Progenitor cell of endocrine pancreas (in vitro differentiated cells): ENCODE data around the gene KDELR1. TPM values are rescaled to one million over a fixed set of nuclear protein-coding genes. Genes with fewer than 3 reads are reported as not detected.
A peak's percentile ranks its signal among the peaks of the same experiment; 100 is the strongest.

Source experiments
- DNase-seq: peaks from one replicate; pipeline ENCODE4 v3.0.0; 2021; ENCODE audit warnings: low spot score; ENCODE audit not compliant: unreplicated experiment
- H3K27ac Mint-ChIP-seq: 2 replicates; pipeline ENCODE4 v1.8.0; 2021; ENCODE audit warnings: mild to moderate bottlenecking, moderate library complexity, mixed read lengths
- H3K27me3 Mint-ChIP-seq: 2 replicates; pipeline ENCODE4 v1.8.0; 2021; ENCODE audit warnings: mixed read lengths
- H3K36me3 Mint-ChIP-seq: 2 replicates; pipeline ENCODE4 v1.8.0; 2022; ENCODE audit warnings: mixed read lengths; ENCODE audit not compliant: insufficient read depth
- H3K4me1 Mint-ChIP-seq: 2 replicates; pipeline ENCODE4 v1.8.0; 2021; ENCODE audit warnings: low read depth, mixed read lengths
- H3K4me3 Mint-ChIP-seq: 2 replicates; pipeline ENCODE4 v1.8.0; 2021; ENCODE audit warnings: low read depth, mild to moderate bottlenecking, moderate library complexity, mixed read lengths
- H3K9me3 Mint-ChIP-seq: 2 replicates; pipeline ENCODE4 v1.8.0; 2021; ENCODE audit warnings: low read depth, mixed read lengths
- total RNA-seq: library from RNA; stranded (reverse); gene quantifications from 2 replicates; pipeline ENCODE4 v1.2.1, GENCODE V29; 2021
- TF ChIP-seq, protein P1 (sequence below): fragments of 200-600 bp; sonication (generic); IDR thresholded peaks from one replicate; pipeline ENCODE4 v1.5.0; 2021; ENCODE audit warnings: antibody characterized with exemption, mild to moderate bottlenecking; ENCODE audit not compliant: unreplicated experiment

KDELR1 gene
- total RNA-seq, 1 donor from 2014 or later, result 213 TPM

- Mint-ChIP-seq H3K27ac (no peak overlapping the region), H3K27me3 (no peaks in the 10 kb centered on the region), H3K36me3 (no peaks in the 10 kb centered on the region), H3K4me3 (no peak overlapping the region), H3K9me3 (no peaks in the 10 kb centered on the region), H3K4me1 (no peaks in the 10 kb centered on the region)
- TF ChIP-seq, protein P1, sequence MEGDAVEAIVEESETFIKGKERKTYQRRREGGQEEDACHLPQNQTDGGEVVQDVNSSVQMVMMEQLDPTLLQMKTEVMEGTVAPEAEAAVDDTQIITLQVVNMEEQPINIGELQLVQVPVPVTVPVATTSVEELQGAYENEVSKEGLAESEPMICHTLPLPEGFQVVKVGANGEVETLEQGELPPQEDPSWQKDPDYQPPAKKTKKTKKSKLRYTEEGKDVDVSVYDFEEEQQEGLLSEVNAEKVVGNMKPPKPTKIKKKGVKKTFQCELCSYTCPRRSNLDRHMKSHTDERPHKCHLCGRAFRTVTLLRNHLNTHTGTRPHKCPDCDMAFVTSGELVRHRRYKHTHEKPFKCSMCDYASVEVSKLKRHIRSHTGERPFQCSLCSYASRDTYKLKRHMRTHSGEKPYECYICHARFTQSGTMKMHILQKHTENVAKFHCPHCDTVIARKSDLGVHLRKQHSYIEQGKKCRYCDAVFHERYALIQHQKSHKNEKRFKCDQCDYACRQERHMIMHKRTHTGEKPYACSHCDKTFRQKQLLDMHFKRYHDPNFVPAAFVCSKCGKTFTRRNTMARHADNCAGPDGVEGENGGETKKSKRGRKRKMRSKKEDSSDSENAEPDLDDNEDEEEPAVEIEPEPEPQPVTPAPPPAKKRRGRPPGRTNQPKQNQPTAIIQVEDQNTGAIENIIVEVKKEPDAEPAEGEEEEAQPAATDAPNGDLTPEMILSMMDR, result no peak
- DNase-seq, result no peak
Measured at GRCh38 chr19:48338802-48339503, 52.4 kb downstream of the KDELR1 start.

DNA sequence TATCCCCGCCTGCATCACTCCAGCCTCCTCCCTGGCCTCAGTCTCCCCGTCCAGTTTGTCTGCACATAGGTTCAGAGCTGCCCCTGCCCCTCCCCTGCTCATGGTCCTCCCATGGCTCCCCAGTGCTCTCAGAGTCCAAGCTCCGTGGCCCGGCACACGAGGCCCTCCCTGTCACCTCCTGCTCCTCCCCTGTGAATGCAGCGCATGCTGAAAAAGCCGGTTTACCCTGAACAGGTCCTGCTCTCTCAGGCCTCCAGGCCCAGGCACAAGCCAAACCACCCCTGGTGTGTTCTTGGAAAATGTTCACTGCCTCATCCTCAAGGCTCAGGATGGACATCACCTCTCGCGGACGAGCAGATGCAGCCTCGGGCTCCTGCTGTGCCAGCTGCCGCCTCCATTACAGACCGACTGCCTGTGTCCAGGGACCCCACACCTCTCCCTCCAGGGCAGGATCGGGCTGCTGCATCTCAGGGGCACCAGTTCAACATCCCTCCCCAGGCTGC is 53.0 kb downstream of the KDELR1 start:
- no peaks in the 10 kb centered on the region for H3K36me3 Mint-ChIP-seq
- TF ChIP-seq, protein P1, result no peak
- no peaks in the 10 kb centered on the region for H3K4me1 Mint-ChIP-seq
- DNase-seq, result no peak
- H3K4me3 Mint-ChIP-seq, result no peak overlapping the region
- no peak overlapping the region for H3K27ac Mint-ChIP-seq
- H3K9me3 Mint-ChIP-seq, result no peaks in the 10 kb centered on the region
- no peaks in the 10 kb centered on the region for H3K27me3 Mint-ChIP-seq

- H3K9me3 Mint-ChIP-seq, result no peaks in the 10 kb centered on the region
- peak overlapping the region; percentile 75 for H3K4me3 Mint-ChIP-seq
- TF ChIP-seq, protein P1, result peak; percentile 75
- DNase-seq, result peak; percentile 64
- no peaks in the 10 kb centered on the region for H3K27me3 Mint-ChIP-seq
- H3K36me3 Mint-ChIP-seq, result no peaks in the 10 kb centered on the region
- H3K27ac Mint-ChIP-seq, result peak overlapping the region; percentile 96
- H3K4me1 Mint-ChIP-seq, result peaks cover 19% of the 10 kb centered on the region
Measured at GRCh38 chr19:48333467-48334384, 57.6 kb downstream of the KDELR1 start.

GRCh38 chr19:48332662-48333466 is 58.5 kb downstream of the KDELR1 start:
- TF ChIP-seq, protein P1, result no peak
- Mint-ChIP-seq H3K4me3 (peak overlapping the region; percentile 75), H3K27me3 (no peaks in the 10 kb centered on the region), H3K4me1 (peaks cover 19% of the 10 kb centered on the region), H3K36me3 (no peaks in the 10 kb centered on the region), H3K27ac (peak overlapping the region; percentile 96), H3K9me3 (no peaks in the 10 kb centered on the region)
- peak; percentile 44 for DNase-seq

Other genes starting within 250 kb of the KDELR1 start
- gene LIG1, start 221.2 kb downstream of the KDELR1 start, total RNA-seq, result 90.4 and 91.0 TPM in 2 replicates
- 10.3 and 11.8 TPM in 2 replicates for gene ZSWIM9, start 220.9 kb downstream of the KDELR1 start, total RNA-seq
- 60.9 and 64.6 TPM in 2 replicates for gene CARD8, start 135.6 kb downstream of the KDELR1 start, total RNA-seq
- gene ZNF114, start 121.5 kb downstream of the KDELR1 start, total RNA-seq, result 7.4 and 7.9 TPM in 2 replicates
- gene EMP3, start 66.0 kb downstream of the KDELR1 start, total RNA-seq, result 2.9 and 3.8 TPM in 2 replicates
- gene TMEM143, start 27.6 kb downstream of the KDELR1 start, total RNA-seq, result 9.5 and 10.3 TPM in 2 replicates
- gene SYNGR4, start 27.2 kb downstream of the KDELR1 start, total RNA-seq, result not detected in 2 replicates
- 0.22 and 0.34 TPM in 2 replicates for gene GRIN2D, start 2.1 kb upstream of the KDELR1 start, total RNA-seq
- gene GRWD1, start 54.4 kb upstream of the KDELR1 start, total RNA-seq, result 35.7 and 35.9 TPM in 2 replicates
- 2.0 TPM in 2 replicates for gene KCNJ14, start 64.0 kb upstream of the KDELR1 start, total RNA-seq
- gene CYTH2, start 77.8 kb upstream of the KDELR1 start, total RNA-seq, result 248 TPM in 2 replicates
- gene LMTK3, start 120.3 kb upstream of the KDELR1 start, total RNA-seq, result 11.4 and 12.7 TPM in 2 replicates
- not detected in 2 replicates for gene SULT2B1, start 160.6 kb upstream of the KDELR1 start, total RNA-seq
- gene SPACA4, start 215.2 kb upstream of the KDELR1 start, total RNA-seq, result not detected in 2 replicates
- gene FAM83E, start 223.5 kb upstream of the KDELR1 start, total RNA-seq, result 3.8 and 4.3 TPM in 2 replicates
- gene RPL18, start 227.6 kb upstream of the KDELR1 start, total RNA-seq, result 1,379 and 1,392 TPM in 2 replicates
- gene SPHK2, start 228.0 kb upstream of the KDELR1 start, total RNA-seq, result 137 and 138 TPM in 2 replicates
- 5.1 and 5.3 TPM in 2 replicates for gene DBP, start 245.8 kb upstream of the KDELR1 start, total RNA-seq